Measurements from ENCODE around the gene CARD6.

Gene CARD6

GRCh38 chr5:40828021-40828631, 13.0 kb upstream of the CARD6 start:
- TF ChIP-seq CTCF (IDR thresholded peaks at IDR 0.05; ENCODE audit: low read depth, low read length), result no peak
- peaks cover 90% of the 10 kb centered on the region for H3K36me3 ChIP-seq
- H3K27me3 ChIP-seq, result no peaks in the 10 kb centered on the region

GRCh38 chr5:40828690-40829661, 12.2 kb upstream of the CARD6 start:
- no peak for TF ChIP-seq CTCF (IDR thresholded peaks at IDR 0.05; ENCODE audit: low read depth, low read length)
- Histone ChIP-seq H3K4me3 (ENCODE audit: low read depth, low read length) (no peak overlapping the region), H3K27me3 (no peaks in the 10 kb centered on the region), H3K4me1 (no peaks in the 10 kb centered on the region; the same call in 1 of the 2 replicates), H3K9me3 (no peaks in the 10 kb centered on the region), H3K36me3 (peaks cover 97% of the 10 kb centered on the region)
- no peak for DNase-seq

More at GRCh38 chr5:40828021-40828631, 13.0 kb upstream of the CARD6 start:
- DNase-seq, result no peak
- Histone ChIP-seq H3K4me3 (ENCODE audit: low read depth, low read length) (no peak overlapping the region), H3K4me1 (no peaks in the 10 kb centered on the region; the same call in 1 of the 2 replicates), H3K9me3 (no peaks in the 10 kb centered on the region)

- DNase-seq, result no peak
- H3K4me1 ChIP-seq, result no peaks in the 10 kb centered on the region; the same call in 1 of the 2 replicates
- H3K4me3 ChIP-seq (ENCODE audit: low read depth, low read length), result no peak overlapping the region
- H3K36me3 ChIP-seq, result peaks cover 99% of the 10 kb centered on the region
- H3K27me3 ChIP-seq, result no peaks in the 10 kb centered on the region
- H3K9me3 ChIP-seq, result no peaks in the 10 kb centered on the region
- no peak for TF ChIP-seq CTCF (IDR thresholded peaks at IDR 0.05; ENCODE audit: low read depth, low read length)
Measured at GRCh38 chr5:40829748-40830533, 11.2 kb upstream of the CARD6 start.

GRCh38 chr5:40831346-40832210, 9.6 kb upstream of the CARD6 start:
- no peak overlapping the region for H3K4me3 ChIP-seq (ENCODE audit: low read depth, low read length)
- no peaks in the 10 kb centered on the region for H3K27me3 ChIP-seq
- no peak for TF ChIP-seq CTCF (IDR thresholded peaks at IDR 0.05; ENCODE audit: low read depth, low read length)
- DNase-seq, result no peak
- H3K9me3 ChIP-seq, result no peaks in the 10 kb centered on the region
- no peaks in the 10 kb centered on the region; the same call in 1 of the 2 replicates for H3K4me1 ChIP-seq
- peaks cover 82% of the 10 kb centered on the region for H3K36me3 ChIP-seq

GRCh38 chr5:40832345-40832744, 8.8 kb upstream of the CARD6 start:
- no peak for DNase-seq
- H3K36me3 ChIP-seq, result peaks cover 75% of the 10 kb centered on the region
- no peaks in the 10 kb centered on the region for H3K27me3 ChIP-seq
- no peaks in the 10 kb centered on the region for H3K9me3 ChIP-seq
- H3K4me1 ChIP-seq, result no peaks in the 10 kb centered on the region; the same call in 1 of the 2 replicates
- no peak for TF ChIP-seq CTCF (IDR thresholded peaks at IDR 0.05; ENCODE audit: low read depth, low read length)
- peak overlapping the region; percentile 86 for H3K4me3 ChIP-seq (ENCODE audit: low read depth, low read length)
